Frontal cortex (tissue), 4 donors: ENCODE results near the gene RUFY3. TPM values are rescaled to one million over a fixed set of nuclear protein-coding genes. Genes with fewer than 3 reads are reported as not detected.
"Not testable (repeated sequence)": the region's sequence is repeated elsewhere in the genome, so short reads cannot be mapped to it uniquely, and the experiment has no call there.

Experiments
- DNase-seq, 2 donors: peaks; one replicate each; pipeline ENCODE4 v3.0.0; 2012; ENCODE audit warnings: low spot score in 2 of 2
- FAIRE-seq: peaks from 2 replicates; lab custom pipeline; 2012; peaks lifted over from hg19 to GRCh38; lab: Jason Lieb, UNC
- total RNA-seq: library from RNA; depleted of rRNA; stranded (reverse); fragments of >200 nt; gene quantifications from one replicate; pipeline ENCODE4 v1.2.3, GENCODE V29; 2014
- donor health status: control.
- donor health status: control.
- donor health status: control.

RUFY3 gene
- total RNA-seq, 1 donor from 2014 or later: 669 TPM

GRCh38 chr4:70761276-70761816, 39.6 kb downstream of the RUFY3 start:
- FAIRE-seq: no peak
- DNase-seq: no peak

DNA sequence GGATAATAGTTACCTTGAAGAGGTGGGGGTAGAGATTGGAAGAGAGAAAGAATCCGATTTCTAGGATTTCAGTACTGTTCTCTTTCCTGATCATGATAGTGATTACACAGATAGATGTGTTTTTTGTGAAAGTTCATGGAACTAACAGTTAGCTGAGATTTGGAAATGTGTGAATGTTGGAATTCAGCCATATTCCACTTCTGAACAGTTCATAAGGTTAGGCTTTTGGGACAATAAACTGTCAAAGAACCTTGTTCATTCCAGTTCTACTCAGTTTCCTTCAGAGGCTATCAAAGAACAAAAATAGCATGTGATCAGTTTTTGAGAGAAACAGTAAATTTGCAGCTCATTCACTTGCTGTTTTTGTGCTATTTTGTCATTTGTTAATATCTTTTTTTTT, 43.6 kb downstream of the RUFY3 start:
- no peak for DNase-seq
- FAIRE-seq: no peak

GRCh38 chr4:70768301-70768948, 46.7 kb downstream of the RUFY3 start:
- FAIRE-seq (no peak), DNase-seq (no peak)

GRCh38 chr4:70769396-70769795, 47.6 kb downstream of the RUFY3 start:
- FAIRE-seq, DNase-seq: not testable (repeated sequence)

- FAIRE-seq (peak; percentile 6), DNase-seq (no peak)
Observed at GRCh38 chr4:70772929-70773555, 51.3 kb downstream of the RUFY3 start.

DNA sequence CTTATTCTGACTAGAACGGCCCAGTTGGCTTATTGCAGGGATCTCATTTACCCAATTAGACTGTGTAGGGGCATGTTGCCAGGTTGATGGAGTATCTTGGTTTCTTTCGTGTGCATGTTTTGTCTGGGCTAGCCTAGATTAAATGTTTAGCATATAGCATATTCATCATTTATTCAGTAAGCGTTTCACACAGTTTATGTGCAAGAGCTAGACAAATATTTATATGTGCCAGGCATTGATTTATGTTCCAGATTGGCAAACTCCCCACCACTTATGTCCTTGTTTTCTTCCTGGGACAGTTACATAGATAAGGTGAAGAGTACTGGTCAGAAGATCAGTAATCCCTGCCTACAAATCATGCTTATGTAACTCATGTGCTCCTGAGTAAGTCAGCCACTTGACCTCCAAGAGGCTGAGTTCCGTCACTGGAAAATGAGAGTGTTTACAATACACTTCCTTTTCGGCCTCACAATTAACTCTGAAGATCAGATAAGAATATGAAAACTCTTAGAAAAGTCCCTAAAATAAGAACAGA, 57.2 kb downstream of the RUFY3 start:
- FAIRE-seq (no peak), DNase-seq (peak in 1 of 2 donors; percentile 16)

DNA sequence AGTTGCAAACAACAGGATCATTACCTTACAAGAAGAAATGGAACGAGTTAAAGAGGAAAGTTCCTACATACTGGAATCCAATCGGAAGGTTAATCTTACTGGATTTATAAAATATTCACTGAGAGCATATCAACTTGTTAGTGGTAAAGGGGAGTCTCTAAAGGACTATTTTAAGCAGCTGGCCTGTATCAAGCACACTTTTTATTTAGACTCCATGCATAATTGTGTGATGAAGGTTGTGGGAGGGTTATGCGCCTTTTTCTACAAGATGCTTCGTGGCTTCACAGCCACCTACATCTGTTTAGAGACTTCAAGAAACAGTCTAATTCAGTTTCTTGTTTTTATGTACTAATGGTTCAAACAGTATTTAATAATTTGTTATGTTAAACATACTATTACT, 61.3 kb downstream of the RUFY3 start:
- no peak for FAIRE-seq
- DNase-seq: no peak

- FAIRE-seq (no peak), DNase-seq (no peak)
Observed at GRCh38 chr4:70787496-70787895, 65.7 kb downstream of the RUFY3 start.

DNA sequence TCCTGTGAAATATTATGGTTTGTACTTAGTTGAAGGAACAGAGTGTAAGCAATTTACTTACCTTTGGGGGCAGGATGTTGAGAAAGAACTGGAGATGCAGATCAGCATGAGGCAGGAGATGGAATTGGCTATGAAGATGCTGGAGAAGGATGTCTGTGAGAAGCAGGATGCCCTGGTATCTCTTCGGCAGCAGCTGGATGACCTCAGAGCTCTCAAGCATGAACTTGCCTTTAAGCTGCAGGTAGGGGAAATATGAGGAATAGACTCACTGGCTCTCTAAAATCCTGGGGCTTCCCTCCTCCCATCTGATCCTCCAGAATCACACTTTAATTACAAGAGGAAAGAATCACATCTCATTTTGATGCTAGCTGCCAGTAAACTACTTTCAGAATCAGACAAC, 67.0 kb downstream of the RUFY3 start:
- FAIRE-seq: no peak

DNA sequence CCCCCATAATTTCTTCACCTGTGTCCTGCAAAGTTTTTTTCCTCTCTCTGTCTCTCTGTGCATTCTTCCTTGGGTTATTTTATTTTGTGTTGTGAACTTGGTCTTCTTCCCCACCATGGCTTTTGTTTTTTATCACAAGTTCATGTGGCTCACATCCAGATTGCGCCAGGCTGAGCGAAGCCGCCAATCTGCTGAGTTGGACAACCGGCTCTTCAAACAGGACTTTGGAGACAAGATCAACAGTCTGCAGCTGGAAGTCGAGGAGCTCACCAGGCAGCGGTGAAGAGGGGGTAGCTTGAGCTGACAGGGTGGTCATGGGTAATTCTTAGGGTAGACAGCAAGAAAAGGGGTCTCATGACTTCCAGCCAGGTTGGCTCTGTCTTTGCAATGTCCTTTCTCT, 71.9 kb downstream of the RUFY3 start:
- no peak for DNase-seq
- no peak for FAIRE-seq

More for the DNA sequence above, 67.0 kb downstream of the RUFY3 start:
- no peak for DNase-seq

- no peak for DNase-seq
- no peak for FAIRE-seq
Observed at GRCh38 chr4:70801265-70801809, 79.6 kb downstream of the RUFY3 start.

DNA sequence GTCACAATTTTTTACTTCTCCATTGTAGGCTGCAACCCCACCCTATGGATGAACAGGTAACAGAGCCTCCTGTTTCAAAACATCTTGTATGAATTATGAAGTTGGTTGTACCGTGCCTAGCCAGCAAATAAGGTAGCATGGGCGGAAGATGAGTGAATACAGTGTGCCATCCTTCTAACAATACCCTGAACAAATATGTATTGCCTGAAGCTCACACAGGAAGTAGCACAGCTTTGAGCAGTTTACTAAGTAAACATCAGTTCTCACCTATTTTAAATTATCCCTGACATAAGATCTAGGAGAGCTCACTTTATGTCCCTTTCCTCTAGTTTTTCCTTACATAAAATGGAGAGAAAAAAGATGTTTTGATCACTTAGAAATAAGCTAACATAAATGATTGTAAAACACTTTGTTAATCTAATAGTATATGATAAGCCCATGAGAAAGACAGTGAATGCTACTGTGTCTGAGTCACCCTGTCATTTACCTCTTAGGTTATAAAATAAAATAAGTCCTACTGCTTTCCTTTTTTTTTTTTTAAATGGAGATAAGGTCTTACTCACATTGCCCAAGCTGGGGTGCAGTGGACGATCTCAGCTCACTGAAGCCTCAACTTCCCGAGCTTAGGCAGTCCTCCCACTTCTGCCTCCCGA, 81.3 kb downstream of the RUFY3 start:
- DNase-seq (no peak), FAIRE-seq (no peak)

GRCh38 chr4:70808151-70808550, 86.4 kb downstream of the RUFY3 start:
- FAIRE-seq (no peak), DNase-seq (no peak)

DNA sequence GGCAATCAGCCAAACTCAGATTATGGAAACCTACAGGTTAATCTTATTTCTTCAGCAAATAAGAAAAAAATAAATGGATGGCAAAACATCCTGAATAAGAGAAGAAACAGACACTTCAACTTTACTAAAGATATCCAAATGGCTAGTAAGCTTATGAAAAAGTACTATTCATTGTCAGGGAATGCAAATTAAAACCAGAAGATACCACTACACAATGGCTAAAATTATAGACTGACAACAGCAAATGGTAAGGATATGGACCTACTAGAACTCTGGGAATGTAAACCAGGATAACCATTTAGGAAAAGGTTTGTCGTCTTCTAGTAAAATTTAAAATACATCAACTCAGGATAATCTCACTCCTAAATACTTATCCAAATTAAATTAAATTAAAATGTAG, 93.6 kb downstream of the RUFY3 start:
- DNase-seq (no peak), FAIRE-seq (no peak)

GRCh38 chr4:70816894-70817293, 95.1 kb downstream of the RUFY3 start:
- FAIRE-seq (no peak), DNase-seq (no peak)

GRCh38 chr4:70818173-70818855, 96.5 kb downstream of the RUFY3 start:
- FAIRE-seq (no peak), DNase-seq (no peak)

- DNase-seq (no peak), FAIRE-seq (no peak)
Observed at GRCh38 chr4:70818921-70819320, 97.2 kb downstream of the RUFY3 start.

DNA sequence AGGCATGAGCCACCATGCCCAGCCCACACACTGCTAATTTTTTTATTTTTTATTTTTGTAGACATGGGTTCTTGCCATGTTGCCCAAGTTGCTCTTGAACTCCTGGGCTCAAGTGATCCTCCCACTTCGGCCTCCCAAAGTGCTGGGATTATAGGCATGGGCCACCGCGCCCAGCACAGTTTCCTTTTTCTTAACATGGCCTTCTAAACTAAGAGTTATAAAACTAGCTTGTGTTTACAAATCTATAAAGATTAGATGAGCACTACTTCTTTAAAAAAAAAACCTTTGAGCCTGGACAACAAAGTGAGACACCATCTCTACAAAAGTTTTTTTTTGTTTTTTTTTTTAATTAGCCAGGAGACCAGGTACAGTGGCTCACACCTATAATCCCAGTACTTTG, 107.3 kb downstream of the RUFY3 start:
- FAIRE-seq (no peak), DNase-seq (no peak)

- FAIRE-seq: no peak
- DNase-seq: no peak
Observed at GRCh38 chr4:70829492-70829891, 107.7 kb downstream of the RUFY3 start.

GRCh38 chr4:70830054-70830453, 108.3 kb downstream of the RUFY3 start:
- FAIRE-seq (no peak), DNase-seq (no peak)
